ENCODE data around the gene ZNF485. TPM values are rescaled to one million over a fixed set of nuclear protein-coding genes. Genes with fewer than 3 reads are reported as not detected.

Gene ZNF485
- total and polyA plus RNA-seq, 2 of the 8 experiments (the other 6 are each of a cell fraction or from before 2014, with no cell fraction given), result 2.5 to 8.2 TPM

DNA sequence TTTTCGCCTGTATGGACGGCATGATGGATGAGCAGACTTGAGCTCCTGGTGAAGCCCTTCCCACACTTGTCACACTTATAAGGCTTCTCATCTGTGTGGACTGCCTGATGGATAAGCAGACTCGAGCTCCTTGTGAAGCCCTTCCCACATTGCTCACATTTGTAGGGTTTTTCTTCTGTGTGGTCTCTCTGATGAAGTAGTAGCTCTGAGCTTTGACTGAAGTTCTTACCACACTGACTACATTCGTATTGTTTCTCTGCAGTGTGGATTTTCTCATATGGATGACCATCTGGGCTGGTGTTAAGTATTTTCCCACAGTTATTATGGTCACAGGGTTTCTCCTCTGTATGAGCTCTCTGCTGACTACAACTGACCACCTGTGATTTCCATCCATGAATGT is 49.0 kb upstream of the ZNF485 start:
- Histone ChIP-seq H2AFZ (ENCODE audit: low read length) (no peak overlapping the region), H3K36me3 (ENCODE audit: control insufficient read depth in 2 of 4, insufficient read depth in 4 of 4, low read length in 3 of 4) (peaks cover 0 to 43% (median 15%) of the 10 kb centered on the region in 4 experiments; a peak in 5 of 8 replicates), H4K91ac (replicated peaks; ENCODE audit: insufficient read length, low read length) (no peak overlapping the region), H3K23ac (ENCODE audit: insufficient read length) (no peak overlapping the region), H4K20me1 (replicated peaks in 1 of 2; ENCODE audit: control insufficient read depth in 1 of 2, insufficient read depth in 2 of 2, low read length in 2 of 2) (no peaks in the 10 kb centered on the region), H2BK12ac (ENCODE audit: low read depth, low read length) (no peak overlapping the region), H3K4me3 (ENCODE audit: extremely low read depth in 1 of 4, insufficient read depth in 2 of 4, low read depth in 3 of 4, low read length in 4 of 4) (no peak overlapping the region), H3K4ac (replicated peaks; ENCODE audit: insufficient read length, low read depth, low read length) (no peak overlapping the region), H3K79me2 (ENCODE audit: control insufficient read depth in 1 of 2, insufficient read depth in 2 of 2, low read length in 2 of 2) (no peaks in the 10 kb centered on the region), H2BK20ac (ENCODE audit: low read length) (no peak overlapping the region), H2AK5ac (ENCODE audit: low read depth, low read length) (no peak overlapping the region), H3K27me3 (replicated peaks in 1 of 4; ENCODE audit: control insufficient read depth in 3 of 4, extremely low read depth in 1 of 4, insufficient read depth in 3 of 4, low read length in 3 of 4) (no peaks in the 10 kb centered on the region), H2BK120ac (replicated peaks; ENCODE audit: low read depth, low read length) (no peak overlapping the region), H3K9me3 (ENCODE audit: insufficient read depth in 2 of 2, low read depth in 1 of 2, low read length in 1 of 2) (peaks cover 64 to 67% of the 10 kb centered on the region in 2 experiments), H2BK5ac (ENCODE audit: low read depth, low read length) (no peak overlapping the region), H3K4me1 (replicated peaks in 1 of 4; ENCODE audit: control insufficient read depth in 3 of 4, insufficient read depth in 4 of 4, low read length in 3 of 4) (no peaks in the 10 kb centered on the region), H4K8ac (ENCODE audit: extremely low read depth, insufficient read depth, low read length) (no peak overlapping the region), H4K5ac (ENCODE audit: insufficient read length, low read depth, low read length) (no peak overlapping the region), H3K23me2 (ENCODE audit: low read depth, low read length) (no peaks in the 10 kb centered on the region), H3K9ac (replicated peaks in 1 of 4; ENCODE audit: extremely low read depth in 1 of 4, low read depth in 3 of 4, low read length in 3 of 4) (no peak overlapping the region), H2BK15ac (ENCODE audit: low read length) (no peak overlapping the region), H3K18ac (ENCODE audit: extremely low read depth, low read length) (no peak overlapping the region), H3K56ac (replicated peaks; ENCODE audit: insufficient read length, low read depth, low read length) (no peak overlapping the region), H3K27ac (ENCODE audit: low read depth, low read length) (no peak overlapping the region), H3K4me2 (ENCODE audit: insufficient read depth in 1 of 2, low read depth in 2 of 2, low read length in 2 of 2) (no peak overlapping the region), H3K14ac (ENCODE audit: insufficient read length) (no peak overlapping the region), H3K79me1 (ENCODE audit: low read depth, low read length) (no peaks in the 10 kb centered on the region)
- 75% methylated on average over 4 of the region's 4 CpGs; no CpG with 5 or more reads in 1 of the 2 experiments for WGBS, 2 experiments (ENCODE audit: extremely low coverage in 1 of 2, insufficient coverage in 1 of 2, insufficient read length in 1 of 2, insufficient replicate concordance in 2 of 2, low coverage in 1 of 2, low lambda C conversion rate in 2 of 2, missing lambda C conversion rate in 1 of 2)
- CTCF ChIA-PET (ENCODE audit: partially characterized antibody), result interaction anchor here (0.6 kb wide), 1 partner anchor 418 kb away, joined by 3 read pairs; no protein-coding TSS in a partner anchor
- FAIRE-seq (no peak), DNase-seq (ENCODE audit: low read depth in 1 of 2, low spot score in 2 of 2) (no peak)
- no peak for TF ChIP-seq EZH2 (IDR thresholded peaks at IDR 0.05; ENCODE audit: low read depth, low read length, severe bottlenecking)
- TF ChIP-seq TAF7 (optimal IDR thresholded peaks at IDR 0.05; ENCODE audit: borderline replicate concordance, low read depth, low read length), result no peak
- TF ChIP-seq GABPA (IDR thresholded peaks at IDR 0.05; ENCODE audit: borderline replicate concordance, insufficient read depth, low read length), result no peak
- no peak for TF ChIP-seq SP4 (IDR thresholded peaks at IDR 0.05; ENCODE audit: low read length)
- TF ChIP-seq TEAD4 (IDR thresholded peaks at IDR 0.05; ENCODE audit: low read depth, low read length), result no peak
- TF ChIP-seq PHF8 (conservative IDR thresholded peaks at IDR 0.05; ENCODE audit: low read depth, low read length), result no peak
- TF ChIP-seq, protein P1, sequence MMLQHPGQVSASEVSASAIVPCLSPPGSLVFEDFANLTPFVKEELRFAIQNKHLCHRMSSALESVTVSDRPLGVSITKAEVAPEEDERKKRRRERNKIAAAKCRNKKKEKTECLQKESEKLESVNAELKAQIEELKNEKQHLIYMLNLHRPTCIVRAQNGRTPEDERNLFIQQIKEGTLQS (IDR thresholded peaks at IDR 0.05; ENCODE audit: insufficient read depth, low read depth, low read length), result no peak
- TF ChIP-seq TCF12 (IDR thresholded peaks at IDR 0.05; ENCODE audit: low read depth, low read length), result no peak
- no peak for TF ChIP-seq CHD2 (IDR thresholded peaks at IDR 0.05; ENCODE audit: low read length)
- TF ChIP-seq RNF2 (IDR thresholded peaks at IDR 0.05; ENCODE audit: borderline replicate concordance, low read depth, low read length, missing control alignments, poor library complexity, severe bottlenecking), result no peak
- TF ChIP-seq BCL11A (IDR thresholded peaks at IDR 0.05; ENCODE audit: low read depth in 2 of 2, low read length in 2 of 2), result no peak
- POLR2A ChIA-PET (ENCODE audit: partially characterized antibody), result interaction anchor here (1.1 to 1.5 kb wide), 3 partner anchors 10 to 17 kb away, joined by 3 to 5 read pairs (median 3); no protein-coding TSS in a partner anchor

Measured in H1 (cell line).